Measurements from ENCODE around the gene MSL1.

The MSL1 gene
- 45.3 to 102 (median 68.5) reads per million in 18 experiments for total RNA-seq

GRCh38 chr17:40121181-40122135 lies at the start of gene MSL1:
Gene MSL1 (plus strand): TSS chr17:40121971. CDS start chr17:40122613, 642 bp downstream.
- DNase-seq: peak; percentile 72 to 74

GRCh38 chr17:40072040-40072734 lies 49.6 kb upstream of the MSL1 start:
- DNase-seq: no peak

- no peak for DNase-seq
Measured at GRCh38 chr17:40072735-40073346, 48.9 kb upstream of the MSL1 start.

- no peak for DNase-seq
Measured at GRCh38 chr17:40073454-40074174, 48.2 kb upstream of the MSL1 start.

GRCh38 chr17:40074175-40074512 lies 47.6 kb upstream of the MSL1 start:
- no peak for DNase-seq

- DNase-seq: no peak
Measured at GRCh38 chr17:40074871-40075200, 46.9 kb upstream of the MSL1 start.

- DNase-seq: peak; percentile 67 to 72
Measured at GRCh38 chr17:40075201-40075941, 46.4 kb upstream of the MSL1 start.

- DNase-seq: no peak
Measured at GRCh38 chr17:40075942-40076498, 45.8 kb upstream of the MSL1 start.

GRCh38 chr17:40076591-40076990 lies 45.2 kb upstream of the MSL1 start:
- no peak for DNase-seq

GRCh38 chr17:40079545-40079944 lies 42.2 kb upstream of the MSL1 start:
- no peak for DNase-seq

GRCh38 chr17:40084477-40084876 lies 37.3 kb upstream of the MSL1 start:
- no peak for DNase-seq

- no peak for DNase-seq
Measured at GRCh38 chr17:40086150-40087044, 35.4 kb upstream of the MSL1 start.

- no peak for DNase-seq
Measured at GRCh38 chr17:40087049-40087794, 34.5 kb upstream of the MSL1 start.

GRCh38 chr17:40087903-40088718 lies 33.7 kb upstream of the MSL1 start:
- DNase-seq: no peak

- DNase-seq: no peak
Measured at GRCh38 chr17:40089077-40089895, 32.5 kb upstream of the MSL1 start.

GRCh38 chr17:40090237-40091119 lies 31.3 kb upstream of the MSL1 start:
- DNase-seq: no peak
